ENCODE measurements around the gene SLC19A1.
"Not testable (repeated sequence)": the region's sequence is repeated elsewhere in the genome, so short reads cannot be mapped to it uniquely, and the experiment has no call there.

The SLC19A1 gene

GRCh38 chr21:45532826-45533360 lies 9.3 kb downstream of the SLC19A1 start:
- no peak for DNase-seq (ENCODE audit: low spot score)

- no peak for DNase-seq (ENCODE audit: low spot score)
These were observed 10.6 kb downstream of the SLC19A1 start for GRCh38 chr21:45531393-45532215.

DNA sequence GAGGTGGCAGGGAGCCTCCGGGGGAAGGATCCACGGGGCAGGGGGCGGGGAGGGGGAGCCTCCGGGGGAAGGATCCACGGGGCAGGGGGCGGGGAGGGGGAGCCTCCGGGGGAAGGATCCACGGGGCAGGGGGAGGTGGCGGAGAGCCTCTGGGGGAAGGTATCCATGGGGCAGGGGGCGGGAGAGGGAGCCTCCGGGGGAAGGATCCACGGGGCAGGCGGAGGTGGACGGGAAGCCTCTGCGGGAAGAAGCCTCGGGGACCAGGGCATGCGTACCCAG lies 11.2 kb downstream of the SLC19A1 start:
- not testable (repeated sequence) for DNase-seq (ENCODE audit: low spot score)

DNA sequence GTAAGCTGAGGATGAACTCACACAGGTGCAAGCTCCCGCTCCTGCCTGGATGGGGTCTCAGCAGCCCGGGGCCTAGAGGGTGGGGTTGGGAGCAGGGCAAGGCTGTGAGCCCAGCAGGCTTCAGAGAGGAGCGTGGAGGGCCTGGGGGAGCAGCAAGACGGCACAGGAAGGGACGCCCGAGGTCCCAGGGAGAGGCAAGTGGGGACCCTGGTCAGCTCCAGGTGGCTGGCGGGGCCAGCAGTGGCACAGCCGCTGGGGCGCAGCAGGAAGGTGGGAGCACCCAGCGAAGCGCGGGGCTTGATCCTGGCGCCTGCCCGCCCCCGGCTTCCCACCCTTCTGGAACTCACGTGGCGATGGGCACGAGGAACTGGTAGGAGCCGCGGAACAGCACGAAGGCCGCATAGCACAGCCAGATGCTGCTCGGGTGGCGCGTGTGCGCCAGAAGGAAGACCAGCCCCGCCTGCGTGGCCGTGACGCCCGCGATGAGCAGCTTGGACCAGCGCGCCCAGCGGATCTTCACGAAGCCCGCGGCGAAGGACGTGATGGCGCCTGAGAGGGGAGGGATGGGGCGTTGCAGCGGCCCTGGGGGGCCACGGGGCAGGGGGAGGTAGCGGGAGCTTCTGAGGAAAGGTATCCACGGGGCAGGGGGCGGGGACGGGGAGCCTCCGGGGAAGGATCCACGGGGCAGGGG lies 11.7 kb downstream of the SLC19A1 start:
- no peak for DNase-seq (ENCODE audit: low spot score)

DNA sequence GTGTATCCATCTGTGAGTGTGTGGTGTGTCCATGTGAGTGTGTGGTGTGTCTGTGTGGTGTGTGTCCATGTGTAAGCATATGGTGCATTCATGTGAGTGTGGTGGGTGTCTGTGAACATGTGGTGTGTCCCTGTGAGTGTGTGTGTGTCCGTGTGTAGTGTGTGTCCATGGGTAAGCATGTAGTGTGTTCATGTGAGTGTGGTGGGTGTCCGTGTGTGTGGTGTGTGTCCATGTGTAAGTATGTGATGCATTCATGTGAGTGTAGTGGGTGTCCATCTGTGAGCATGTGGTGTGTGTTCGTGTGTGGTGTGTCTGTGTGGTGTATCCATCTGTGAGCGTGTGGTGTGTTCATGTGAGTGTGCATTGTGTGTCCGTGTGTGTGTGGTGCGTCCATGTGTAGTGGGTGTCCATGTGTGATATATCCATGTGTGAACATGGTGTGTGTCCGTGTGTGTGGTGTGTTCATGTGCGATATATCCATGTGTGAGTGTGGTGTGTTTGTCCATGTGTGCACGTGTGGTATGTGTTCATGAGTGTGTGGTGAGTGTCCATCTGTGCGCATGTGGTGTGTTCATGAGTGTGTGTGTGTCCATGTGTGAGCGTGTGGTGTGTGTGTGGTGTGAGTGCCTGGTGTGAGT lies 12.3 kb downstream of the SLC19A1 start:
- DNase-seq (ENCODE audit: low spot score) = no peak

- DNase-seq (ENCODE audit: low spot score) = no peak
These were observed 13.1 kb downstream of the SLC19A1 start for GRCh38 chr21:45528981-45529784.

GRCh38 chr21:45528028-45528705 lies 14.1 kb downstream of the SLC19A1 start:
- no peak for DNase-seq (ENCODE audit: low spot score)

DNA sequence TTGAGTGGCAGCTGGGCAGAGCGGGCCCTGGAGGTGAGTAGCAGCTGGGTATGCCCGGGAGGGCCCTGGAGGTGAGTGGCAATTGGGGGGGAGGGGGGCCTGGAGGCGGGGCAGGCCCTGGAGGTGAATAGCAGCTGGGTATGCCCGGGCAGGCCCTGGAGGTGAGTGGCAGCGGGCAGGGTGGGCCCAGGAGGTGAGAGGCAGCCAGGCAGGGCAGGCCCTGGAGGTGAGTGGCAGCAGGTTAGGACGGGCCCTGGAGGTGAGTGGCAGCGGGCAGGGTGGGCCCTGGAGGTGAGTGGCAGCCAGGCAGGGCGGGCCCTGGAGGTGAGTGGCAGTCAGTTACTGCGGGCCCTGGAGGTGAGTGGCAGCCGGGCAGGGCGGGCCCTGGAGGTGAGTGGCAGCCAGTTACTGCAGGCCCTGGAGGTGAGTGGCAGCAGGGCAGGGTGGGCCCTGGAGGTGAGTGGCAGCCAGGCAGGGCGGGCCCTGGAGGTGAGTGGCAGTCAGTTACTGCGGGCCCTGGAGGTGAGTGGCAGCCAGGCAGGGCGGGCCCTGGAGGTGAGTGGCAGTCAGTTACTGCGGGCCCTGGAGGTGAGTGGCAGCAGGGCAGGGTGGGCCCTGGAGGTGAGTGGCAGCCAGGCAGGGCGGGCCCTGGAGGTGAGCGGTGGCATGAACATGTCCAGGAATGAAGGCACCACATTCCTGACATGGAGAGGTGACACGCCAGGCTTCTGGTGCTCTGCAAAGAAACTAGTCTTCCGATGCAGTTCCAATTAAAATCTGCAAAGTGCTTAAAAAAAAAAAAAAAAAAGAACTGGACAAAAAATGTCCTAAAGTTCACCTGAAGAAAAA lies 14.9 kb downstream of the SLC19A1 start:
- not testable (repeated sequence) for DNase-seq (ENCODE audit: low spot score)

DNA sequence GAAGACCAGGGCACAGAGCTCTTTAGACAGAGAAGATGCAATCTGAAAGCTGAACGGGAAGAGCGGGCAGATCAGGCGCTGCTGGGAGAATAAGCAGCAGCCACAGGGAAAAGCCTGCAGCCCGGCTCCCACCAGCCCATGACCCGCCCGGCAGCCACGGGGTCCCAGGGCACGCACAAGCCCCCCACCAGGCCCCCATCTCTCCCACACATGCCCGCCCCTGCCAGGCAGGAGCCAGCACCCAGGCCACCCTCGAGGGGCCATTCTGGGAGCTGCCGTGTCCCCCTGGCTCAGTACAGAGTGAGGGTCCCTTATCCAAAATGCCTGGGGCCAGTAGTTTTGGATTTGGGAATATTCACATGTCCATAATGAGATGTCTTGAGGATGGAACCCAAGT lies 16.3 kb downstream of the SLC19A1 start:
- DNase-seq (ENCODE audit: low spot score) = no peak

GRCh38 chr21:45525153-45525909 lies 16.9 kb downstream of the SLC19A1 start:
- DNase-seq (ENCODE audit: low spot score) = no peak

DNA sequence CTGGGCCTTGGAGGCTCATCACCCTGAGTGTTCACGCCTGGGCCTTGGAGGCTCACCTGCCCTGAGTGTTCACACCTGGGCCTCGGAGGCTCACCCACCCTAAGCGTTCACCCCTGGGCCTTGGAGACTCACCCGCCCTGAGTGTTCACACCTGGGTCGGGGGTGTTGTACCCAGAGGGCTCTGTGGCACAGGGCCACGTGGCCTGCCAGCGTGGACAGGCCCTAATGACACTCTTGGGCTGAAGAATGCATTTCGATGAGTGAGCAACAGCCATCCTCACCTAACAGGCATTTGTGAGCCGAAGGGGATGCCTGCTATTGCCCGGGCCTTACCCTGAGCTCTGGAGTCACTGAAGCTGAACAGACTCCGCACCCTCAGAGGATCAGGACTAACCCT lies 17.5 kb downstream of the SLC19A1 start:
- no peak for DNase-seq (ENCODE audit: low spot score)

- DNase-seq (ENCODE audit: low spot score) = no peak
These were observed 18.7 kb downstream of the SLC19A1 start for GRCh38 chr21:45523411-45524101.

- DNase-seq (ENCODE audit: low spot score) = no peak
These were observed 19.3 kb downstream of the SLC19A1 start for GRCh38 chr21:45522986-45523385.

DNA sequence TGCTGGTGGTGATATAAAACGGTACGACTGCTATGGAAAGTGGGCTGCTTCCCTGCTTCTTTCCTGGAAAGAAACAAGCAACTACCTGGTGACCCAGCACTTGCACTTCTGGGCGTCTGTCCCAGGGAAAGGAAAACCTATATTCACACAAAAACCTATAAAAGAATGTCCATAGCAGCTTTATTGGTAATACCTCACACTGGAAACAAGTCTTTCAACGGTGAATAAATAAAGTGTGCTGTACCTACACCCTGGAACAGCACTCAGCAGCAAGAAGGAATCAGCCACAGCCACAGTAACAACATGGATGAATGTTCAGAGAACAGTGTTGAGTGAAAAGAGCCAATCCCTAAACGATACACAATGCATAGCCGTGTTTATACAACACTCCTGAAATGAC lies 19.9 kb downstream of the SLC19A1 start:
- DNase-seq (ENCODE audit: low spot score) = no peak

- DNase-seq (ENCODE audit: low spot score) = no peak
These were observed 21.0 kb downstream of the SLC19A1 start for GRCh38 chr21:45521241-45521640.

DNA sequence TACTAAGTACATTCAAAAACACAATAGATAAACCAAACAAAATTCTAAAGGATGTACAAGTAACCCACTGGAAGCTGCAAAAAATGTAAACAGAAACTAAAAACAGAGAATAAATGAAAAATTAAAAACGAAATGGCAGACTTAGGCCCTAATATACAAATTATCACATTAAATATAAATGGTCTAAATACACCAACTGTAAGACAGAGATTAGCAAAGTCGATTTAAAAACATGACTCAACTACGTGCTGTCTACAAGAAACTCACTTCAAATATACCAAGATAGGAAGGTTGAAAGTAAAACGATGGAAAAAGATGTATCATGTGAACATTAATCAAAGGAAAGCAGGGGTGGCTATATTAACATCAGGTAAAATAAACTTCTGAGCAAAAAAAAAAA lies 23.1 kb downstream of the SLC19A1 start:
- DNase-seq (ENCODE audit: low spot score) = no peak

- no peak for DNase-seq (ENCODE audit: low spot score)
These were observed 23.5 kb downstream of the SLC19A1 start for GRCh38 chr21:45518742-45519141.

DNA sequence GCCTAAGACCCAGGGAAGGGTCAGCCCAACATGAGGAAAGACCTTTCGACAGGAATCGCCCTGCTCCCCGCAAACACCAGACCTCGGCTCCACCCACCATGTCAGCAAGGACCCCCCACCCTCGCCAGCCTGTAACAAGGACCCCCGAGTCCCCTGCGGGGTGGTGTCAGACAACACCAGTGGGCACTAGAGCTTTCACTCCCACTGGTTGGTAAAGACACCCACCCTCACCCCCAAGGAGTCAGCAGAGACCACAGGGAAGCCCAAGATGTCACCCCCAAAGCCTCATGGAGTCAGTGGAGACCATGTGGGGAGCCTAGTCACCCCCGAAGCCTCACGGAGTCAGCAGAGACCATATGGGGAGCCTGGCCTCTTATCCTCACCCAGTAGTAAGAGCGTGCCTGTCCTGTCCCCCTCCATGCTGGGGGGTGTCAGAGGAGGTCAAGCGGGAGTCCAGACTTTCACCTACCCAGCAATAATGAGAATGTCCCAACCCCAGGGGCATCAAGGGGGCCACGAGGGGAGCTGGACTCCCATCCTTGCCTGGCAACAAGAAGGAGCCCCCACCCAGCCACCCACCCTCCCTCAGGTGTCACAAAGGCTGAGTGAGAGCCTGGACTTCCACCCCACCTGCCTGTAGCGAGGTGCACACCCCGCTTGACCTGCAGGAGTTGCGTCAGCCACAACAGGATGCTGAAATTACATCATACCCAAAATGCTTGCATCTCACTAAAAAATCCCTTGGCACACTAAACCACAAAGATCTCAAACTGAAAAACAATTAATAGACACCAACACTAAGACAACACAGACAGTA lies 24.8 kb downstream of the SLC19A1 start:
- peak; percentile 43 for DNase-seq (ENCODE audit: low spot score)
